Measurements from ENCODE around the gene HOXA9.

DNA sequence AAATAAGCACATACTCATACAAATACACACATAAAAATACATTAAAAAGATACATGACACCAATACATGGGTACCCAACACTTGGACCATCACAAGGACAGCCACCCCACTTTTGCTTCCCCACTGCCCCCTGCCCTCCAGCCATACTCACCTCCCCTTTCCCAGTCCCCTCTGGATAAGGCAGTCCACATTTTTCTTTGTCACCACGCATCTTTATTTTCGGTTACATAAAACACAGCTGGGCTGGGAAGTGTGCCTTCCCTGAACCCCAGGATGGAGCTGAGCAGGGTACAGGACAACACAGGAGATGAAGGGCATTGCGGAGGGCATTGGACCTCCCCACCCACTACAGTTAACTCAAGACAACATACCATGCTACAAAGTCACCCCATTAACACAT is 11.8 kb downstream of the HOXA9 start:
- TF ChIP-seq, protein P1, sequence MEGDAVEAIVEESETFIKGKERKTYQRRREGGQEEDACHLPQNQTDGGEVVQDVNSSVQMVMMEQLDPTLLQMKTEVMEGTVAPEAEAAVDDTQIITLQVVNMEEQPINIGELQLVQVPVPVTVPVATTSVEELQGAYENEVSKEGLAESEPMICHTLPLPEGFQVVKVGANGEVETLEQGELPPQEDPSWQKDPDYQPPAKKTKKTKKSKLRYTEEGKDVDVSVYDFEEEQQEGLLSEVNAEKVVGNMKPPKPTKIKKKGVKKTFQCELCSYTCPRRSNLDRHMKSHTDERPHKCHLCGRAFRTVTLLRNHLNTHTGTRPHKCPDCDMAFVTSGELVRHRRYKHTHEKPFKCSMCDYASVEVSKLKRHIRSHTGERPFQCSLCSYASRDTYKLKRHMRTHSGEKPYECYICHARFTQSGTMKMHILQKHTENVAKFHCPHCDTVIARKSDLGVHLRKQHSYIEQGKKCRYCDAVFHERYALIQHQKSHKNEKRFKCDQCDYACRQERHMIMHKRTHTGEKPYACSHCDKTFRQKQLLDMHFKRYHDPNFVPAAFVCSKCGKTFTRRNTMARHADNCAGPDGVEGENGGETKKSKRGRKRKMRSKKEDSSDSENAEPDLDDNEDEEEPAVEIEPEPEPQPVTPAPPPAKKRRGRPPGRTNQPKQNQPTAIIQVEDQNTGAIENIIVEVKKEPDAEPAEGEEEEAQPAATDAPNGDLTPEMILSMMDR (IDR thresholded peaks at IDR 0.05): no peak
- TF ChIP-seq EZH2 (IDR thresholded peaks at IDR 0.05): no peak
